D341Med (cell line): ENCODE data around the gene WARS2.
"Not testable (repeated sequence)": the region's sequence is repeated elsewhere in the genome, so short reads cannot be mapped to it uniquely, and the experiment has no call there.

Experiments
- DNase-seq: peaks from one replicate; pipeline ENCODE4 v3.0.0; 2012; ENCODE audit warnings: low spot score

Gene WARS2

DNA sequence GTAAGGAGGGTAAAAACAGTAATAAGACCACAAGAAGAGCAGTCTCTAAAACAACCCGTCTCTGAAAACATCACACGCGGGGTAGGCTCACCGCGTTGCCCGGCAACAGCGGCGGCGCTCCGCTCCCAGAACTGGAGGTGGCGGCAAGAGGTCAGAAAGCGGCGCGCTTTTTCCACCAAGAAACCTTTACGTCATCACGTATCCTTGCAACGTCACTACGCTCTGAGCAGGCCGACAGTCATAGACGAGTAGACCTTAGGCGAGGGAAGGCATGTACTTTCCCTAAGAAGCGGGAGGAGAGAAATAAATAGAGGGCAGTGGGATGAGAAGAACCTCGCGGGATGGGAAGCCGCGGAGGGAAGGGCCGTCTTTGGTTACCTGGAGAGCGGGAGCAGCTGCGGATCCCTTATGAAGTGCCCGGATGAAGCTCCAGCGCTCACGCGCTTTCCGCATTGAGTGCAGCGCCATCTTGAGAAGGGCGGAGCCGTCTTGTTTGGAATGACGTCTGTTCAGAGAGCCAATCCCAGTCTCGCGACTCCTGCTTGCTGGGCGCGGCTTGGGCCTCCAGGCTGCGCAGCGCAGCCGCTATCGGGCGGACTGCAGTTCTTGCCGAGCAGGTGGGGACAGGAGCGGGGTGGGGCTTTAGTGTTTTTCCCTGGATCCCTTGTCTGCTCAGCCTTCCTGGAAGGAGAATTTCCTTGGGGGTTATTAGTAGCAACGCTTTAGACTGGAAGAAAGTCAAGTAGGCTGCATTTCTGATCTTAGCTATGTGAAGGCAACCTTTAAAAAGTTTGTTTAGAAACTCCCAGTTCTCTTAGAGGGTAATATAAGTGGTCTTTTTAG lies at the start of gene WARS2:
Gene WARS2 (minus strand): TSS at position 477 of the 843 bp plus-strand sequence. CDS start 9 bp downstream, at position 468.
- peak; percentile 88 for DNase-seq

DNA sequence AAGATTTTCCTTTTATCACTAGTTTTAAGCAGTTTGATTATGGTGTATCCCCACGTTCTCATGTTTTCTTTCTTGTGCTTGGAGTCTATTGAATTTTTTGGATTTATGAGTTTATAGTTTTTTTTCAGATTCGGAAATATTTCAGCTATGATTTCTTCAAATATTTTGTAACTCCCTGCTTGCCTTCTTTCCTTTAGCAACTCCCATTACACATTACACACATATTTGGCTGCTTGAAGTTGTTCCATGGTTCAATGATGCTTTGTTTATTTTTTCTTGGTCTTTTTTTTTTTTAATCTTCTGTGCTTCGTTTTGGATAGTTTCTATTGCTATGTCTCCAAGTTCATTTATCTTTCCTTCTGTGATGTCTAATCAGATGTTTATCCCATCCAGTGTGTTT lies 48.5 kb upstream of the WARS2 start:
- no peak for DNase-seq

DNA sequence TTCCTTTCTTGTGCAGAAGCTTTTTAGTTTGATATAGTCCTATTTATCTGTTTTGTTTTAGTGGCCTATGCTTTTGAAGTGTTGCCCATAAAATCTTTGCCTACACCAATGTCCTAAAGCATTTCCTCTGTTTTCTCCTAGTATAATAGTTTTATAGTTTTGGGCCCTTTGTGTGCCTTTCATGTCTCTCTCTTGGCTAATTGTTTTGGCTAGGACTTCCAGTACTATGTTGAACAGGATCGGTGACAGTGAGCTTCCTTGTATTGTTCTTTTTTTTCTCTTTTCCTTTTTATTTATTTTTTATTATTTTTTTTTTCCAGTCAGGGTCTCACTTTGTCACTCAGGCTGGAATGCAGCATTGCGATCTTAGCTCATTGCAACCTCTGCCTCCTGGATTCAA lies 47.0 kb upstream of the WARS2 start:
- DNase-seq = no peak

DNA sequence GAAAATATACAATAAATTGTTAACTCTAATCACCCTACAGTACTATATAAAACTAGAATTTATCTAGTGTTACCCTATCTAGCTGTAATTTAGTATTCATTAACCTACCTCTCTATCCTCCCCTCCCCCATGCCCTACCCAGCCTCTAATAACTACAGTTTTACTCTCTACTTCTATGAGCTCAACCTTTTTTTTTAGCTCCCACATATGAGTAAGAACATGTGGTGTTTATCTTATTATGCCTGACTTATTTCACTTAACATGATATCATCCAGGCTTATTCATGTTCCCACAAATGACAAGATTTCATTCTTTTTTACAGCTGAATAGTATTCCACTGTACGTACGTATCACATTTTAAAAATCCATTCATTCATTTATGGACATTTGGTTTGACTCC lies 46.0 kb upstream of the WARS2 start:
- no peak for DNase-seq

DNA sequence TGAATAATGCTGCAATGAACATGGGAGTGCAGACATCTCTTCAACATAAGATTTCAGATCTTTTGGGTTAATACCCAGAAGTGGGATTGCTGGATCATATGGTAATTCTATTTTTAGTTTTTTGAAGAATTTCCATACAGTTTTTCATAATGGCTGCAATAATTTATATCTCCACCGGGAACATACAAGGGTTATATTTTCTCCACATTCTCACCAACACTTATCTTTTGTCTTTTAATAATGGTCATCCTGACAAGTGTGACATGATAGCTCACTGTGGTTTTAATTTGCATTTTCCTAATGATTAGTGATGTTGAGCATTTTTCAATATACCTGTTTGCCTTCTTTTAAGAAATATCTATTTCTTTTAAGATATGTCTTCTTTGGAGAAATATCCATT lies 44.5 kb upstream of the WARS2 start:
- DNase-seq = no peak

DNA sequence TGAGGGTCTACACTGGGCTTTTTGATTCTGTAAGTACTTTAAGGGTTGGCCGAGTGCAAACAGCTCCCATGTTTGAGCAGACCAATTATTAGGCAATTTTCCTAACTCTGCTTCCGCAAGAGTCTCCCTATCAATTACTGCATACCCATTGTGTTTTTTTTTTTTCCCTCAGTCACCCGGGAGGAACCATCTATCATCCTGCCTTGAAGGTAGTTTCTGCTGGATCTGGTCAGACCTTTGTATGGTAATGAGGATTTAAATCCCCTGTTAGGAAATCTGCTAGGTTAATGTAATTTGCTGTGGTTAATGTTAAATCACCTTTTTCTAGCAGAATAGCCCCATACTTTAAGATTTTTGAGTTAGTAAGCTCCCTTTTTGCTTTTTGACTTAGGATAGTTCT lies 40.8 kb upstream of the WARS2 start:
- no peak for DNase-seq

DNA sequence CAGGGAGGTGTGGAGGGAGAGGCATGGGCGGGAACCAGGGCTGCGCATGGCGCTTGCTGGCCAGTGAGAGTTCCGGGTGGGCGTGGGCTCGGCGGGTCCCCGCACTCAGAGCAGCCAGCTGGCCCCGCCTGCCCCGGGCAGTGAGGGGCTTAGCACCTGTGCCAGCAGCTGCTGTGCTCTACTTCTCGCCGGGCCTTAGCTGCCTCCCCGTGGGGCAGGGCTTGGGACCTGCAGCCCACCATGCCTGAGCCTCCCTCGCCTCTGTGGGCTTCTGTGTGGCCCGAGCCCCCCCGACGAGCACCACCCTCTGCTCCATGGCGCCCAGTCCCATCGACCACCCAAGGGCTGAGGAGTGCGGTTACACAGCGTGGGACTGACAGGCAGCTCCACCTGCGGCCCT lies 38.6 kb upstream of the WARS2 start:
- no peak for DNase-seq

DNA sequence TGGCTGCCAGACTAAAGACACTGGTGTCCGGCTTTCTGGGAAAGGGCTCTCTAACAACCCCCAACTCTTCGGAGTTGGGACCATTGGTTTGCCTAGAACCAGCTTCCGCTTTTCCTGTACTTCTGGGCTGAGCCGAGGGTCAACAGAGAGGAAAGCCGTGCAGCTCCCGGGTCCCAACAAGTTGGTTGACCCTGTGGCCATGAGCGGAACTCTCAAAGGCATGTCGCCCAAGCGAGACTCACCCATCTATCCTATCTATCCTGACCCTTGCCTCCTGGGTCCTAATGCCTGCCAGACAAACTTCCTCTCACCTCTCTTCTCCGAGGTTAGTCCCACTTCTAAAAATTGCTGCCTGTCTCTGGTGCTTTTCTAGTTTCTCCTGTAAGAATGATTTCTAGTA lies 32.5 kb upstream of the WARS2 start:
- not testable (repeated sequence) for DNase-seq

DNA sequence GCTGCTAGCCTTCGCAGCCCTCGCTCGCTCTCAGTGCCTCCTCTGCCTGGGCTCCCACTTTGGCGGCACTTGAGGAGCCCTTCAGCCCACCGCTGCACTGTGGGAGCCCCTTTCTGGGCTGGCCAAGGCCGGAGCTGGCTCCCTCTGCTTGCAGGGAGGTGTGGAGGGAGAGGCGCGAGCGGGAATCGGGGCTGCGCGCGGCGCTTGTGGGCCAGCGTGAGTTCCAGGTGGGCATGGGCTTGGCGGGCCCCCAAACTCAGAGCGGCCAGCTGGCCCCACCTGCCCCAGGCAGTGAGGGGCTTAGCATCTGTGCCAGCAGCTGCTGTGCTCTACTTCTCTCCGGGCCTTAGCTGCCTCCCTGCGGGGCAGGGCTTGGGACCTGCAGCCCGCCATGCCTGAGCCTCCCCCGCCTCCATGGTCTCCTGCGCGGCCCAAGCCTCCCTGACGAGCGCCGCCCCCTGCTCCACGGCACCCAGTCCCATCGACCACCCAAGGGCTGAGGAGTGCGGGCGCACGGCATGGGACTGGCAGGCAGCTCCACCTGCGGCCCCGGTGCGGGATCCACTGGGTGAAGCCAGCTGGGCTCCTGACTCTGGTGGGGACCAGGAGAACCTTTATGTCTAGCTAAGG lies 31.0 kb upstream of the WARS2 start:
- not testable (repeated sequence) for DNase-seq

DNA sequence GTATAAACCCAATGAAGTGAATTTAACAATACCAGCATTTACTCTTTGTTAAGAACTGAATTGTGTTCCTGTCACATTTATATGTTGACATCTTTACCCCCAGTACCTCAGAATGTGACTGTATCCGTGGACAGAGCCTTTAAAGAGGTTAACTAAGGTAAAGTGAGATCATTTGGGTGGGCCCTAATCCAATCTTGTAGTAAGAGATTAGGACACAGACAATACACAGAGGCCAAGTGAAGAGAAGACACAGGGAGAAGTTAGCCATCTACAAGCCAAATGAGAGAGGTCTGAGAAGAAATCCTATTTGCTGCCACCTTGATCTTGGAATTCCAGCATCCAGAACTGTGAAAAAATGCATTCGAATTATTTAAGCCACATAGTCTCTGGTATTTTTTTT lies 22.9 kb upstream of the WARS2 start:
- DNase-seq = no peak

DNA sequence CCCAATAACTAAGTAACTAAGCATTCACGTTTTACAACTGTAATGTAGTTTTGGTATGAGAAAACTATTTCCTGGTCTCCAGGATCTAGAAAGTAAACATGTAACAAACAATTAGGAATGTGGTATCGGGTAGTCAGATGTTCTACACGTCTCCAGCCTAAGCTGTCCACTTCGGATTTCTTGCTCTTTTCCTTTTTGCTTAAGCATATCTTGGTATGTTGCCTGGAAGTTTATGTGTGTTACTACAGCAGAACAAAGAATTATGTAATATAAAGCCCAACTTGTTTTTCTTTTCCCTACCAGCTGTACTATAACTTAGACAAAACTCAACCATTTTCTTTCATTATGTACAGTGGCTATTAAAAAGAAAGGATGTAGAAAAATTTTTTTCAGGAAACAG lies 20.4 kb upstream of the WARS2 start:
- no peak for DNase-seq

DNA sequence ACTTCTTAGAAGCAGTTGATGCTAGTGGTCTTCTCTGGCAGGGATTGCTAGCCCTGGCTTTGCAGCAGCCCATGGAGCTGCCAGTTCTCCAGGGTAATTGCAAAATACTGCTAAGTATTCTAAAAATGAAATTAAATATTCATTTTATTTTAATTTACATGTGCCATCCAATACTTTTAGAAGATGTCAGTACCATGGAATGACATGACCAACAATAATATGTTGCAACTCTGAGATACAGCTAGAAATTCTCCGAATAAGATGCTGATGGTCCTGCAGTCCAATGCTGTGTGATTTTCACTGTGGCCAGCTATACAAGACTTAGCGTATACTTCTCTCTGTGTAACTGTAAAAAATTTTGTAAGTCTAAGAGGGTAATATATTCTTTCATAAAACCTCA lies 20.0 kb upstream of the WARS2 start:
- no peak for DNase-seq

DNA sequence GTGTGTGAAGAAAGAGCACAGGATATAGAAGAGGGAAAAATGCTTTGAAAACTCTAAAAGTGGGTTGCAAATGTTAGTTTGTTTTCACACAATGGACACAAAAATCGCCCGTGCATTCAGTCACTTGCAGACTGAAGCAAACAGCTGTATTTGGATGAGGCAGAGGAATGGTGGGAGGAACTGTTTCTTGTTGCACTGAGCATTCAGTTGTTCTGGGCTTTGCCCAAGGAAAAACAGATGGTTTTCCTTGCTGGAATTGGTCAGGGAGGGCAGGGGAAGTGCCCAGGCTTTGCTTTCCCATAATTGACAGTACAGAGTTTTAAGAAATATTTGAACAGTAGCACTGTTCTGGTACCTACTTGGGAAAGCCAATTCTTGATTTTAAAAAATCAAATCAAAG lies 19.5 kb upstream of the WARS2 start:
- DNase-seq = no peak

DNA sequence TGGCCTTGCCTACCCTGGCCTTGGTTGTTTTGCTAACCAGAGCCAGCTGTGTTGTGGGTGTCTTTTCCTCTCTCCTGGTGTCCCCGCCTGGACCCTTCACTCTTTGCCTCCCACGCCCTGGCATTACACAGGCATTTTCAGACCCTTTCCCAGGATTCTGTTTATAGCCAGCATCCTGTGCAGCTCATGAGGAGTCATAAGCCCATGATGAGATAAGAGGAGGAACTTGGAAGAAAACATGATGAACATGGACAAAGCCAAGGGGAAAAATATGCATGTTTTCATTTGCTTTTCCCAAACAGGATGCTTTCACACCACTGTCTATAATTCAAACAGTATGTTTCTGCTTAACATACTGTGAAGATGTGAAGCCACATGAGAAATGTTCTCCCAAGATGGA lies 18.7 kb upstream of the WARS2 start:
- DNase-seq = no peak

DNA sequence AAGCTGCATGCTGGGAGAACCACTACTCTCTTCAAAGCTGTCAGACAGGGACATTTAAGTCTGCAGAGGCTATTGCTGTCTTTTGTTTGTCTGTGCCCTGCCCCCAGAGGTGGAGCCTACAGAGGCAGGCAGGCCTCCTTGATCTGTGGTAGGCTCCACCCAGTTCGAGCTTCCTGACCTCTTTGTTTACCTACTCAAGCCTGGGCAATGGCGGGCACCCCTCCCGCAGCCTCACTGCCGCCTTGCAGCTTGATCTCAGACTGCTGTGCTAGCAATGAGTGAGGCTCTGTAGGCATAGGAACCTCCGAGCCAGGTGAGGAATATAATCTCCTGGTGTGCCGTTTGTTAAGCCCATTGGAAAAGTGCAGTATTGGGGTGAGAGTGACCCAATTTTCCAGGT lies 16.3 kb upstream of the WARS2 start:
- not testable (repeated sequence) for DNase-seq

DNA sequence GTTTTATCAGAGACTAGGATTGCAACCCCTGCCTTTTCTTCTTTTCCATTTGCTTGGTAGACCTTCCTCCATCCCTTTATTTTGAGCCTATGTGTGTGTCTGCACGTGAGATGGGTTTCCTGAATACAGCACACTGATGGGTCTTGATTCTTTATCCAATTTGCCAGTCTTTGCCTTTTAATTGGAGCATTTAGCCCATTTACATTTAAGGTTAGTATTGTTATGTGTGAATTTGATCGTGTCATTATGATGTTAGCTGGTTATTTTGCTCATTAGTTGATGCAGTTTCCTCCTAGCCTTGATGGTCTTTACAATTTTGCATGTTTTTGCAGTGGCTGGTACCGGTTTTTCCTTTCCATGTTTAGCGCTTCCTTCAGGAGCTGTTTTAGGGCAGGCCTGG lies 14.6 kb upstream of the WARS2 start:
- DNase-seq = not testable (repeated sequence)

DNA sequence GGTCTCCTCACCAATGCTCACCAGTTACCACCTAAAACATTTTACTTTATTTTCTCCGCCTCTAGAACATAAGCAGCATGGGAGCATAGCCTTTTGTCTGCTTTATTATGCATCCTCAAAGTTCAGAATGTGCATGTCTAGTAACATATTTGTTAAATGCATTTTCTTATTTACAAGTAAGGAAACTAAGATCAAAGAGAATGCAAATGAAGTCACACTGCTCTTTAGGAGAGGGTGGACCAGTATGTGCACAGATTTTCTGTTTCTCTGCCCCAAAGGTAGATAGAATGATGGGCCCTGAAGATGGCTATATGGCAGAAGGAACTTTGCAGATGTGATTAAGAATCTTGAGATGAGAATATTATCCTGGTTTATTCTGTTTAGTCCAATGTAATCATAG lies 9.7 kb upstream of the WARS2 start:
- no peak for DNase-seq

DNA sequence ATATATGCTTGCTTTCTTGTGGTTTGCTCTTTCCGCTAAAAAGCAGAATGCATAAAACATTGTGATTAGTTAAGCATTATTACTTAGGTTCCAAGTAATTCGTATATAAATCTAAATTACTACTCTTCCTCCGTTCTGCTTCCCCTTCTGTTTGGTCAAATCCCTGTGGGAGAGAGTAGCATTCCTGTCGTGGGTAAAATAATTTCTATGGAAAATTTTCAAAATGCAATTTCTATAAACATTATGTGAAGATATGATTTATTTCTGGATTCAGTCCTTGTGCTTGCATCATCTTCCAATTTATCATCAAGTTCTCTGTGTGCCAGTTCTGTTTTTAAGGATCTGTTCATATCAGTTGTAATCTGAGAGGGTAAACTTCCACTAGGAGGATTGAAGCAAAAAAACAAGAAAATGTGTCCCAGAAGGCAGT lies 7.2 kb upstream of the WARS2 start:
- no peak for DNase-seq

DNA sequence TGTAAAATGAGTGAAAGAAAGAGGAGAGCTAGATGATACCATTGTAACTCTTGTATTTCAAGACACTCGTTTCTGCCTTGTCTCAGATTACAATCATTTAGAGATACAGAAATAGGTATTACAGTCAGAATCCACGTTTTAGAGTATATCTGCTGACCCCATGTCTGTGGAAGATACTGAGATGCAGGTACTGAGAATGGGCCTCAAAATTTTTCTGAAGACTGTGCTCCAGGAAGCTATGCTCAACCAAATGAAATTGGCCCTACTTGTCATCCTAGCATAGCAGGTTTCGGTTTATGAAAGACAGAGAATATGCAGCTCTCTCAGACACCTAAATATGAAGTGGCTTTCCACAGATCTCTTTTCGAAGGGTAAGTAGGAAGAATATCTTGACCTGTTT lies 6.0 kb upstream of the WARS2 start:
- DNase-seq = no peak

DNA sequence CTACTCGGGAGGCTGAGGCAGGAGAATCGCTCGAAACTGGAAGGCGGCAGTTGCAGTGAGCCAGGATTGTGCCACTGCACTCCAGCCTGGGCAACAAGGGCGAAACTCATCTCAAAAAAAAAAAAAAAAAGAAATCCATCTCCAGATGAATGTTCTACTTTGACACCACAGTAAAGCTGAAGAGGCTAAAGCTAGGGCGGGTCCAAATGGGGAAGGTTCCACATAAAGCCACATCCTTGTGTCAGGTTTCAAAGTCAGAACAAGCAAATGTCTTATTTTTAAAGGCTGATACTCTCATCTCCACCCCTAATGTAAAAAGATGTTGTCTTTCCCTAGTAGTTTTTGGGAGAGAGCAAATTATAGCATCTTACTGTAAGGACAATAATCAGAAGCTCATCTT lies 4.4 kb upstream of the WARS2 start:
- DNase-seq = no peak

DNA sequence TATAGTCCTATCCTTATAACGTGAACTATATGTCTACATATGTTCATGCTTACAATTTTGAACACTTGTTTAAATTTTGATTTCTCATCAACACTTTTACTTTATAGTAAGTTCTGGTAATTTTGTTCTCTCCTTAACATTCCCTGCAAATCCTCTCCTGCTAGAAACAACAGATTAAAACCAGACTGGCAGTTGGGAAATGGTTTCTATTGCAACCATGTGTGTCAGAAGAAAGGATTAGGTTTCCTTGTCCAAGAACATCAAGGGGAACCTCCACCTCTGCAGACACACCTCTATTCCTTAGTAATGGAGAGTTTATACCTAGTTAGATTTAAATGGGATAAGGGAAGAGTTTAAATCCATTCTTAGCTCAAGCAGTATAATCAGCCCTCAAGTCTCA lies 3.3 kb upstream of the WARS2 start:
- DNase-seq = no peak

DNA sequence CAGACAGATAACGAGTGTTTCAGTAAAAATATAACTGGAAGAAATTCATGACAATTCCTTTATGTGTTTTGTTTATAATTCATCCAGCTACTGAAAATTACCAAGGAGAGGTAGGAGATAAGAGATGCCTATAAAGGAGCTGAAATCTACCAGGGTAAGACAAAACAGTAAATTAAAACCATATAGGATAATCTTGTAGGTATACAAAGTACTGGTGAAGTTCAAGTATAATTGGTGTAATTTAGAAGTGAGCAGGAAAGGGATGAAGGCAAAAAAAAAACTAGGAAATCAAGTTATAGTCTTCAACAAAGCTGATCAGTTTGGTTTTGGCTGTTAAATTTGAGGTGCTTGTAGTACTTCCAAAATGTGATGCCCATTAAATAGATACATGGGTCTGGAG lies 1.2 kb upstream of the WARS2 start:
- no peak for DNase-seq

DNA sequence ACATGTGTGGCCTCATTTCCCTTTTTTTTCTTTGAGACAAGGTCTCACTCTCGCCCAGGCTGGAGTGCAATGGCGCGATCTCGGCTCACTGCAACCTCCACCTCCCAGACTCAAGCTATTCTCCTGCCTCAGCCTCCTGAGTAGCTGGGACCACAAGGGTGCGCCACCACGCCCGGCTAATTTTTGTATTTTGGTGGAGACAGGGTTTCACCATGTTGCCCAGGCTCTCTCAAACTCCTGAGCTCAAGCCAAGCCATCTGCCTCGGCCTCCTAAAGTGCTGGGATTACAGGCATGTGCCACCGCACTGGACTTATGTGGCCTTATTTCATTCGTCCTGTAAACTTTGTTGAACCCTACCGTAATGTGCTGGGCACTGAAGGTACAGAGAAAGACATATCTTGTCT lies 569 bp upstream of the WARS2 start:
- no peak for DNase-seq

DNA sequence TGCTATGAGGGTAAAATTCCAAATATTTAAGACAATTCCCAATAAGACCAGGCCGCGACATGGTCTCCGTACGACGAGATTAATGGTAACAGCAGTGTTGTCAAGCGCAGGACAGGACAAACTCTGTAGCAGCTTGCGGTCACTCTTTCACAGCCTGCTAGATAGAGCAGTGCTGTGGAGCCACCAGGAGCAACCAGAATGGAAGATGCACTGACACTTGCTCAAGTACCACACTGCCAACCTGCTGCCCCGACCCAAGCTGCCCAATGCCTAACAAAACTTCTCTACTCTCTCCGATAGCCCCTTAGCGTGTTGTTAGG lies 636 bp downstream of the WARS2 start:
- no peak for DNase-seq
